MM.1S (cell line): Measurements from ENCODE around the gene CRYBB2.
A peak's percentile ranks its signal among the peaks of the same experiment; 100 is the strongest.

Source experiments
- DNase-seq: peaks from one replicate; pipeline ENCODE4 v3.0.0-alpha.2; 2015
- H2AFZ ChIP-seq: fragments of 300-600 bp; sonication (generic); 2 replicates; pipeline ENCODE4 v1.6.0; 2016; ENCODE audit warnings: antibody characterized with exemption, low read length
- H3F3A ChIP-seq: fragments of 300-600 bp; sonication (generic); 2 replicates; pipeline ENCODE4 v1.6.1; 2016; ENCODE audit warnings: mild to moderate bottlenecking, antibody characterized with exemption, low read length, moderate library complexity, mixed read lengths; ENCODE audit not compliant: insufficient read depth
- H3K27ac ChIP-seq: fragments of 300-600 bp; sonication (generic); 2 replicates; pipeline ENCODE4 v1.5.1; 2016; ENCODE audit warnings: mild to moderate bottlenecking, low read length
- H3K27me3 ChIP-seq: fragments of 300-600 bp; sonication (generic); replicated peaks from 2 replicates; pipeline ENCODE4 v1.6.0; 2016; ENCODE audit warnings: low read length; ENCODE audit not compliant: insufficient read depth
- H3K36me3 ChIP-seq: fragments of 300-600 bp; sonication (generic); replicated peaks from 2 replicates; pipeline ENCODE4 v1.6.1; 2016; ENCODE audit warnings: mild to moderate bottlenecking, low read length, mixed read lengths; ENCODE audit not compliant: insufficient read depth
- H3K4me1 ChIP-seq: fragments of 300-600 bp; sonication (generic); 2 replicates; pipeline ENCODE4 v1.6.1; 2016; ENCODE audit warnings: low read length, mixed read lengths
- H3K4me2 ChIP-seq: fragments of 300-600 bp; sonication (generic); 2 replicates; pipeline ENCODE4 v1.6.0; 2016; ENCODE audit warnings: low read depth, low read length
- H3K4me3 ChIP-seq: fragments of 300-600 bp; sonication (generic); 2 replicates; pipeline ENCODE4 v1.5.1; 2016; ENCODE audit warnings: low read length, mixed read lengths
- H3K79me2 ChIP-seq: fragments of 300-600 bp; sonication (generic); 2 replicates; pipeline ENCODE4 v1.6.1; 2016; ENCODE audit warnings: mixed run types, low read length, mixed read lengths
- H3K9ac ChIP-seq: fragments of 300-600 bp; sonication (generic); 2 replicates; pipeline ENCODE4 v1.6.1; 2016; ENCODE audit warnings: low read length, mixed read lengths
- H3K9me2 ChIP-seq: fragments of 300-600 bp; sonication (generic); replicated peaks from 2 replicates; pipeline ENCODE4 v1.6.1; 2016; ENCODE audit warnings: mild to moderate bottlenecking, low read length, mixed read lengths; ENCODE audit not compliant: insufficient read depth
- H3K9me3 ChIP-seq: fragments of 300-600 bp; sonication (generic); replicated peaks from 2 replicates; pipeline ENCODE4 v1.6.1; 2016; ENCODE audit warnings: mild to moderate bottlenecking, low read length, mixed read lengths; ENCODE audit not compliant: insufficient read depth
- H4K20me1 ChIP-seq: fragments of 300-600 bp; sonication (generic); 2 replicates; pipeline ENCODE4 v1.6.1; 2016; ENCODE audit warnings: mild to moderate bottlenecking, low read length, moderate library complexity, mixed read lengths; ENCODE audit not compliant: insufficient read depth
- CTCF ChIP-seq: fragments of 300-600 bp; sonication (generic); IDR thresholded peaks from 2 replicates; pipeline ENCODE4 v1.5.1; 2016; ENCODE audit warnings: antibody characterized with exemption, low read length, mixed read lengths
- EZH2 ChIP-seq: fragments of 300-600 bp; sonication (generic); optimal IDR thresholded peaks from 2 replicates; pipeline ENCODE3; 2017; ENCODE audit warnings: low read depth, mild to moderate bottlenecking, antibody characterized with exemption, low read length, mixed read lengths
- EZH2phosphoT487 ChIP-seq: fragments of 300-600 bp; sonication (generic); IDR thresholded peaks from 2 replicates; pipeline ENCODE4 v1.6.1; 2018; ENCODE audit warnings: antibody characterized with exemption, low read length

CRYBB2 gene

GRCh38 chr22:25187469-25187868, 32.0 kb upstream of the CRYBB2 start:
- H4K20me1 ChIP-seq = no peaks in the 10 kb centered on the region
- TF ChIP-seq CTCF = no peak
- TF ChIP-seq EZH2 = no peak
- TF ChIP-seq EZH2phosphoT487 = no peak
- H3K36me3 ChIP-seq = no peaks in the 10 kb centered on the region
- no peak overlapping the region for H3K9ac ChIP-seq
- no peaks in the 10 kb centered on the region for H3K9me3 ChIP-seq
- H3F3A ChIP-seq = no peaks in the 10 kb centered on the region
- no peak overlapping the region for H3K27ac ChIP-seq
- no peak overlapping the region for H3K4me2 ChIP-seq
- no peak for DNase-seq
- H3K4me1 ChIP-seq = no peaks in the 10 kb centered on the region
- H3K79me2 ChIP-seq = no peaks in the 10 kb centered on the region
- H3K27me3 ChIP-seq = peaks cover 29% of the 10 kb centered on the region
- H3K9me2 ChIP-seq = no peaks in the 10 kb centered on the region
- no peak overlapping the region for H2AFZ ChIP-seq
- H3K4me3 ChIP-seq = no peak overlapping the region

GRCh38 chr22:25192406-25192805, 27.0 kb upstream of the CRYBB2 start:
- no peak for TF ChIP-seq EZH2
- no peak for TF ChIP-seq CTCF
- TF ChIP-seq EZH2phosphoT487 = no peak
- Histone ChIP-seq H3K79me2 (no peaks in the 10 kb centered on the region), H2AFZ (no peak overlapping the region), H3F3A (no peaks in the 10 kb centered on the region), H3K4me1 (no peaks in the 10 kb centered on the region), H3K9me2 (no peaks in the 10 kb centered on the region), H3K27me3 (peaks cover 19% of the 10 kb centered on the region), H3K9ac (no peak overlapping the region), H4K20me1 (no peaks in the 10 kb centered on the region), H3K4me2 (no peak overlapping the region), H3K36me3 (no peaks in the 10 kb centered on the region), H3K9me3 (no peaks in the 10 kb centered on the region), H3K4me3 (no peak overlapping the region), H3K27ac (no peak overlapping the region)
- DNase-seq = no peak

- Histone ChIP-seq H3K27me3 (peaks cover 19% of the 10 kb centered on the region), H3K4me2 (no peak overlapping the region), H3K9me3 (no peaks in the 10 kb centered on the region), H4K20me1 (no peaks in the 10 kb centered on the region), H3K79me2 (no peaks in the 10 kb centered on the region), H3K9me2 (no peaks in the 10 kb centered on the region), H3K36me3 (no peaks in the 10 kb centered on the region), H3K4me1 (no peaks in the 10 kb centered on the region), H3F3A (no peaks in the 10 kb centered on the region), H3K4me3 (no peak overlapping the region), H2AFZ (no peak overlapping the region), H3K27ac (no peak overlapping the region), H3K9ac (no peak overlapping the region)
- no peak for DNase-seq
- TF ChIP-seq CTCF (no peak), EZH2 (no peak), EZH2phosphoT487 (no peak)
These were observed 26.3 kb upstream of the CRYBB2 start for GRCh38 chr22:25193130-25193529.

GRCh38 chr22:25193548-25193947, 25.9 kb upstream of the CRYBB2 start:
- Histone ChIP-seq H3K4me1 (no peaks in the 10 kb centered on the region), H3K9me2 (no peaks in the 10 kb centered on the region), H3K9ac (no peak overlapping the region), H3K27me3 (peaks cover 20% of the 10 kb centered on the region), H4K20me1 (no peaks in the 10 kb centered on the region), H3K9me3 (no peaks in the 10 kb centered on the region), H3K79me2 (no peaks in the 10 kb centered on the region), H3K4me2 (no peak overlapping the region), H3F3A (no peaks in the 10 kb centered on the region), H3K36me3 (no peaks in the 10 kb centered on the region), H3K4me3 (no peak overlapping the region), H2AFZ (no peak overlapping the region), H3K27ac (no peak overlapping the region)
- TF ChIP-seq EZH2 (no peak), EZH2phosphoT487 (no peak), CTCF (no peak)
- peak; percentile 21 for DNase-seq
